GM21528 (cell line): ENCODE data around the gene TMEM145.
"Not testable (repeated sequence)": the region's sequence is repeated elsewhere in the genome, so short reads cannot be mapped to it uniquely, and the experiment has no call there.

Experiments
- ATAC-seq: cut with Tn5 transposase; IDR thresholded peaks from one replicate; pipeline ENCODE4 v1.9.1; 2021; ENCODE audit warnings: mild to moderate bottlenecking, moderate library complexity; ENCODE audit not compliant: unreplicated experiment, low FRiP score

The TMEM145 gene

GRCh38 chr19:42333018-42333417, 19.9 kb downstream of the TMEM145 start:
- no peak for ATAC-seq

DNA sequence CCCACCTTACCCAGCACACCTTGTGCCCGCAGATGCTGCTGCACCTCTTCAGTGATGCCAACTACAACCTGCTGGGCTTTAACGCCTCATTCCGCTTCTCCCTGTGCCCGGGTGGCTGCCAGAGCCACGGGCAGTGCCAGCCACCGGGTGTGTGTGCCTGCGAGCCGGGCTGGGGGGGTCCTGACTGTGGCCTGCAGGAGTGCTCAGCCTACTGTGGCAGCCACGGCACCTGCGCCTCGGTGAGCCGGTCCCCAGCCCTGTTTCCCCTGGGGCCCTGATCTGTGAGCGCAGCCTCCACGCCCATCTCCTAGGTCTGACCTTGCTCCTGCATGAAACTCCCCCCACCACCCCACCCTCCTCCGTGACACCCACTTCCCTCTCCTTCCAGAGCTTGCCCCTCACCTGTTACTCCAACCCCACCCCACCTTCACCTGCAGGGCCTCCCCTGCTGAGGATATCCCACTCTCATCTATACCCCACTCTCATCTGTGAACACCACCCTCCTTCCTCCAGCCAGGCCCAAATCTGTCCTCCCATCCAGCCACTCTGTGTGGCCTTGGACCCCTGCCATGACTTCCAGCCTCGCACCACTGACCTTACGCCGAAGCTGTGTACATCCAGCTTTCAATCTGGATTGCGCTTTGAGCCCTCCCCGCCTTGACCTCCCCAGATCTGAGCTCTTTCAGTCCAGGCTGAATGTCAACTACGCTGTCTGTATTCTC, 21.0 kb downstream of the TMEM145 start:
- no peak for ATAC-seq

- ATAC-seq, result no peak
Measured at GRCh38 chr19:42334697-42335373, 21.7 kb downstream of the TMEM145 start.

DNA sequence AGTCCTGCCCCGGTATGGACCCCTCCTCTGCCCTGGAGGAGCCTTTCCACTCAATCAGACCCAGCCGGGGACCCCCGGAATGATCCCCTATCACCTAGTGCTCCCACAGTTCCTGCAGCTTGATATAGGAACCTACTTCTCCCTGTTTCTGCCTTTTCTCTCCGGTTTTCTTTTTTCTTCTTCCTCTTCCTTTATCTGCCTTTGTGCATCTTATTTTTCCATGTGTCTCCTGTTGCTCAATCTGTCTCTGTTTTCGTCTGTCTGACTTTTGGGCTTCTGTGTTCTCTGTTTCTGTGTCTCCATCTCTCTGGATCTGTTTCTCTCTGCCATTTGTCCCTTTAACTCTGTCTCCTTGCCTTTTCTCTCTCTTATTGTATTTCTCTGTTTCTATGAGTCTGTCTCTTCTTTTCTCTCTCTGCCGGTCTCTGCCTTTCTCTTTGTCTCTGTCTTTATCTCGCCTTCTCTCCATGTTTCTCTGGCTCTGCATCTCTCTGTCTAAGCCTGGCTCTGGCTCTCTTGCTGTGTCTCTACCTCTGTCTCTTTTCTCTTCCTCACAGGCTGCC, 22.3 kb downstream of the TMEM145 start:
- no peak for ATAC-seq

DNA sequence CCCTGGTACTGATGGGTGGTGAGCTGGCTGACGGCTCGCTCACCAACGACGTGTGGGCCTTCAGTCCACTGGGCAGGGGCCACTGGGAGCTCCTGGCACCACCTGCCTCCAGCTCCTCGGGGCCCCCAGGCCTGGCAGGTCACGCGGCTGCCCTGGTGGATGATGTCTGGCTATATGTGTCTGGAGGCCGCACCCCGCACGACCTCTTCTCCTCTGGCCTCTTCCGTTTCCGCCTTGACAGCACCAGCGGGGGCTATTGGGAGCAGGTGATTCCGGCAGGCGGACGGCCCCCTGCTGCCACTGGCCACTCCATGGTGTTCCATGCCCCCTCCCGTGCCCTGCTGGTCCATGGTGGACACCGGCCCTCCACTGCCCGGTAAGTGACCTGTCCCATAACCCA, 22.9 kb downstream of the TMEM145 start:
- ATAC-seq, result no peak

DNA sequence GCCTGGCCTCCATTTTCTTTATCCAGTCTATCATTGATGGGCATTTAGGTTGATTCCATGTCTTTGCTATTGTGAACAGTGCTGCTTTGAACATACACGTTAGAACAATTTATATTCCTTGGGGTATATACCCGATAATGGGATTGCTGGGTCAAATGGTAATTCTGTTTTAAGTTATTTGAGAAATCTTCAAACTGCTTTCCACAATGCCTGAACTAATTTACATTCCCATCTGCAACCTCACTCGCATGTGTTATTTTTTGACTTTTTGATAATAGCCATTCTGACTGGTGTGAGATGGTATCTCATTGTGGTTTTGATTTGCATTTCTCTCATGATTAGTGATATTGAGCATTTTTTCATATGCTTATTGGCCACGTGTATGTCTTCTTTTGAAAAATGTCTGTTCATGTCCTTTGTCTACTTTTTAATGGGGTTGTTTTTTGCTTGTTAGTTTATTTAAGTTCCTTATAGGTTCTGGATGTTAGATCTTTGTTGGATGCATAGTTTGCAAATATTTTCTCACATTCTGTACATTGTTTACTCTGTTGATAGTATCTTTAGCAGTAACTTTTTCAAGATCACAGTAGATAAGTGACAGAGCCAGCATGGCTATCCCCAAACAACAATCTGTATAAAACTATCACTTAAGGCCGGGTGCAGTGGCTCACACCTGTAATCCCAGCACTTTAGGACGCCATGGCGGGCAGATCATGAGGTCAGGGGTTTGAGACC, 26.2 kb downstream of the TMEM145 start:
- not testable (repeated sequence) for ATAC-seq

- not testable (repeated sequence) for ATAC-seq
Measured at GRCh38 chr19:42339922-42340321, 26.8 kb downstream of the TMEM145 start.

DNA sequence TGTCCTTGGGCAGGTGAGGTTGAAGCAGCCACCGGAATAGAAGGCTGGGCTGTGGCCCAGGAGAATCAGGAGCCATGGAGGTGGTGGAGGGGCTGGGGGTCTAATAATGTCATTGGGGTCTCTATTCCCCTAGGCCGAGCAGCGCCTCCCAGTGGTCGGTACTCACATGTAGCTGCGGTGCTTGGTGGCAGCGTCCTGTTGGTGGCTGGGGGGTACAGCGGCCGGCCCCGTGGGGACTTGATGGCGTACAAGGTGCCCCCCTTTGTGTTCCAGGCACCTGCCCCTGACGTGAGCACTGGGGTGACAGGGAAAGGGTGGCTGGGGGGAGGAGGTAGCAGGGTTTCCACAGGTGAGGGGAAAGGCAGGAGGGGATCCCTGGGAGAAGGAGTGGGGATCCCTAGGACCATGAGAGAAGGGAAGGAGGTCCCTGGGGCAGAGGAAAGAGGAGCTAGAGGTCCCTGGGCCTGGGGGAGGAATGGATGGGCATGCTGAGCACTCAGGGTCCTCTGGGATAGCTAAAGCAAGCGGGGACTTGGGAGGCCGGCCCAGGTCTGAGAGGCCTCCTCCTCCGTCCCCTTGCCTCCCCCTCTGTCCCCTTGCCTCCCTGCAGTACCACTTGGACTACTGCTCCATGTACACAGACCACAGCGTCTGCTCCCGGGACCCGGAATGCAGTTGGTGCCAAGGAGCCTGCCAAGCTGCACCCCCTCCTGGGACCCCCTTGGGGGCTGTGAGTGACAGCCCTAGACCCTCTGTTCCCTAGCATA, 30.4 kb downstream of the TMEM145 start:
- ATAC-seq, result no peak

- ATAC-seq, result no peak
Measured at GRCh38 chr19:42344336-42344893, 31.3 kb downstream of the TMEM145 start.

- no peak for ATAC-seq
Measured at GRCh38 chr19:42345191-42345812, 32.2 kb downstream of the TMEM145 start.

- no peak for ATAC-seq
Measured at GRCh38 chr19:42348211-42348610, 35.1 kb downstream of the TMEM145 start.

GRCh38 chr19:42349378-42350107, 36.4 kb downstream of the TMEM145 start:
- no peak for ATAC-seq

- no peak for ATAC-seq
Measured at GRCh38 chr19:42350417-42350816, 37.3 kb downstream of the TMEM145 start.

DNA sequence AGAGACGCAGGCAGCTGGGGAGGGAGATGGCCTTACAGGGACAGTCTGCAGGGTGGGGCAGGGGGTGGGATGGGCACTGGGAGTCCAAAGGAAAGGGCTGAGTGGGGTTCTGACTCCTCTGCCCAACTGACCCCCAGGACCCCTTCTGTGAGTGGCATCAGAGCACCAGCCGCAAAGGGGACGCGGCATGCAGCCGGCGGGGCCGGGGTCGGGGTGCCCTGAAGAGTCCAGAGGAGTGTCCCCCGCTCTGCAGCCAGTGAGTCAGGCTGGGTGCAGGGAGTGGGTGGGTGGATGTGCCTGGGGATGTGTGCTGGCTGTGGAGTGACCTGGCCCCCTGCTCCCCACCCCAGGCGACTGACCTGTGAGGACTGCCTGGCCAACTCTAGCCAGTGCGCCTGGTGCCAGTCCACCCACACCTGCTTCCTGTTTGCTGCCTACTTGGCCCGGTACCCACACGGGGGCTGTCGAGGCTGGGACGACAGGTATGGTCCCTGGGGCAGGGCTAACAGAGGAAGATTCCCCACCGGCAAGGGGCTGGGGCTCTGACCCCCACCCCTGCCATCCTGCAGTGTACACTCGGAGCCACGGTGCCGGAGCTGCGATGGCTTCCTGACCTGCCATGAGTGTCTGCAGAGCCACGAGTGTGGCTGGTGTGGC, 38.1 kb downstream of the TMEM145 start:
- ATAC-seq, result no peak

GRCh38 chr19:42352301-42353259, 39.5 kb downstream of the TMEM145 start:
- no peak for ATAC-seq

DNA sequence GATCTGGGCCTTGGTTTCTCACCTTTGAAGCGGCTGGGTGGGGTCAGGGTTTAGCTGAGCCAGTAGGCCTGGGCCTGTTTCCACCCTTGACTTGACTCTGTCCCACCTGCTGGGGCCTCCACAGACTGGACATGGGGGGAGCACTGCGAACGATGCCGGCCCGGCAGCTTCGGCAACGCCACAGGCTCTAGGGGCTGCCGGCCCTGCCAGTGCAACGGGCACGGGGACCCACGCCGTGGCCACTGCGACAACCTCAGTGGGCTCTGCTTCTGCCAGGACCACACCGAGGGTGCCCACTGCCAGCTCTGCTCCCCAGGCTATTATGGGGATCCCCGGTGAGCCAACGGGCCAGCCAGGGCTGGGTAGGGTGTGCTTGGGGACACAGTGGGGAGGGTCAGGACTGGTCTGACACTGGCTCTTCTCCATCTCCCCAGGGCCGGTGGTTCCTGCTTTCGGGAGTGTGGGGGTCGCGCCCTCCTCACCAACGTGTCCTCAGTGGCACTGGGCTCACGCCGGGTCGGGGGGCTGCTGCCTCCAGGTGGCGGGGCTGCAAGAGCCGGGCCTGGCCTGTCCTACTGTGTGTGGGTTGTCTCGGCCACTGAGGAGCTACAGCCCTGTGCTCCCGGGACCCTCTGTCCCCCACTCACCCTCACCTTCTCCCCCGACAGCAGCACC, 40.4 kb downstream of the TMEM145 start:
- no peak for ATAC-seq

DNA sequence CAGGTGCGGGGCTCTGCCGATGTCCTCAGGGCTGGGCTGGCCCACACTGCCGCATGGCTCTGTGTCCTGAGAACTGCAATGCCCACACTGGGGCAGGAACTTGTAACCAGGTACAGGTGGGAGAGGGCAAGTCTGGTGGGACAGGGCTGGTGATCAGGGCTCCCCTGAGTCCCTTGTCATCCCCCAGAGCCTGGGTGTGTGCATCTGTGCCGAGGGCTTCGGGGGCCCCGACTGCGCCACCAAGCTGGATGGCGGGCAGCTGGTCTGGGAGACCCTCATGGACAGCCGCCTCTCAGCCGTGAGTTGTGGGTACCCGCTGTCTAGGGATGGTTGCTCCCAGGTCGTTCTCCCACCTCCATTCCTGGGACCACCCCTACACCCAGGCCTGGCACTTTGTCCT, 42.8 kb downstream of the TMEM145 start:
- ATAC-seq, result no peak
